ENCODE measurements around the gene PLEK.
A peak's percentile ranks its signal among the peaks of the same experiment; 100 is the strongest.
"Not testable (repeated sequence)": the region's sequence is repeated elsewhere in the genome, so short reads cannot be mapped to it uniquely, and the experiment has no call there.

The PLEK gene
- 6.2 reads per million, percentile 23 among the genes with 10 or more reads in this experiment for total RNA-seq

GRCh38 chr2:68365087-68365486 is at the start of gene PLEK:
Gene PLEK (plus strand): TSS chr2:68365282. CDS start chr2:68365352, 70 bp downstream.
- no peak for DNase-seq

GRCh38 chr2:68316111-68316510 is 49.0 kb upstream of the PLEK start:
- no peak for DNase-seq

GRCh38 chr2:68317971-68318913 is 46.8 kb upstream of the PLEK start:
- no peak for DNase-seq

- no peak for DNase-seq
Measured at GRCh38 chr2:68318914-68319397, 46.1 kb upstream of the PLEK start.

- DNase-seq: no peak
Measured at GRCh38 chr2:68319398-68320117, 45.5 kb upstream of the PLEK start, which contains the start of gene CNRIP1. Gene CNRIP1 (minus strand): TSS chr2:68319949. CDS start chr2:68319400, 549 bp downstream.

GRCh38 chr2:68320118-68320641 is 44.9 kb upstream of the PLEK start:
- no peak for DNase-seq

GRCh38 chr2:68325056-68325455 is 40.0 kb upstream of the PLEK start:
- DNase-seq: no peak

GRCh38 chr2:68328901-68329300 is 36.2 kb upstream of the PLEK start:
- no peak for DNase-seq

- DNase-seq: no peak
Measured at GRCh38 chr2:68330691-68331090, 34.4 kb upstream of the PLEK start.

GRCh38 chr2:68333009-68333408 is 32.1 kb upstream of the PLEK start:
- no peak for DNase-seq

- no peak for DNase-seq
Measured at GRCh38 chr2:68333931-68334330, 31.2 kb upstream of the PLEK start.

- DNase-seq: no peak
Measured at GRCh38 chr2:68336192-68336591, 28.9 kb upstream of the PLEK start.

GRCh38 chr2:68340226-68341061 is 24.6 kb upstream of the PLEK start:
- no peak for DNase-seq

GRCh38 chr2:68341062-68341329 is 24.1 kb upstream of the PLEK start:
- DNase-seq: no peak

GRCh38 chr2:68341583-68341982 is 23.5 kb upstream of the PLEK start:
- DNase-seq: no peak

- DNase-seq: no peak
Measured at GRCh38 chr2:68342470-68342869, 22.6 kb upstream of the PLEK start.

GRCh38 chr2:68344031-68344430 is 21.1 kb upstream of the PLEK start:
- no peak for DNase-seq

GRCh38 chr2:68345129-68345875 is 19.8 kb upstream of the PLEK start:
- DNase-seq: no peak

GRCh38 chr2:68349091-68349490 is 16.0 kb upstream of the PLEK start:
- DNase-seq: not testable (repeated sequence)

GRCh38 chr2:68351997-68352396 is 13.1 kb upstream of the PLEK start:
- no peak for DNase-seq

- DNase-seq: no peak
Measured at GRCh38 chr2:68352651-68353391, 12.3 kb upstream of the PLEK start.
